ENCODE measurements around the gene CETN1.

The CETN1 gene

DNA sequence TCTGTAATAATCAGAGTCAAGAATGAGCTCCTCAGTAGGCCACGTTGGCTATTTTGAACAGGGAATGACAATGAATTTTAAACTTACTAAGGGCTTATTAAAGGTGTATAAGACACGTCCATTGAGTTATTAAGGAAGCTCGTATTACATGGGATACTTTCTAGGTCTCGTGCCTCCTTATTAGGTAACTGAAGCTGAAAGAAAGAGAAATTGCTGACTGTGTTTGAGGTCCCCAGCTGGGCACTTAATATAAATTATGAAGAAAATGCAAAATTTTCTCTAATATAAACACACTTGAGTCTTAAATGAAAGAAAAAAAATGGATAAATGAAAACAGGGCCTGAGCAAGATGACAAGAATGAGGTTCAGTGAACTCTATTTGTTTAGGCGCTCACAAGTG is 38.4 kb downstream of the CETN1 start:
- no peak for DNase-seq (ENCODE audit: extremely low read depth in 1 of 2, low read depth in 1 of 2)

DNA sequence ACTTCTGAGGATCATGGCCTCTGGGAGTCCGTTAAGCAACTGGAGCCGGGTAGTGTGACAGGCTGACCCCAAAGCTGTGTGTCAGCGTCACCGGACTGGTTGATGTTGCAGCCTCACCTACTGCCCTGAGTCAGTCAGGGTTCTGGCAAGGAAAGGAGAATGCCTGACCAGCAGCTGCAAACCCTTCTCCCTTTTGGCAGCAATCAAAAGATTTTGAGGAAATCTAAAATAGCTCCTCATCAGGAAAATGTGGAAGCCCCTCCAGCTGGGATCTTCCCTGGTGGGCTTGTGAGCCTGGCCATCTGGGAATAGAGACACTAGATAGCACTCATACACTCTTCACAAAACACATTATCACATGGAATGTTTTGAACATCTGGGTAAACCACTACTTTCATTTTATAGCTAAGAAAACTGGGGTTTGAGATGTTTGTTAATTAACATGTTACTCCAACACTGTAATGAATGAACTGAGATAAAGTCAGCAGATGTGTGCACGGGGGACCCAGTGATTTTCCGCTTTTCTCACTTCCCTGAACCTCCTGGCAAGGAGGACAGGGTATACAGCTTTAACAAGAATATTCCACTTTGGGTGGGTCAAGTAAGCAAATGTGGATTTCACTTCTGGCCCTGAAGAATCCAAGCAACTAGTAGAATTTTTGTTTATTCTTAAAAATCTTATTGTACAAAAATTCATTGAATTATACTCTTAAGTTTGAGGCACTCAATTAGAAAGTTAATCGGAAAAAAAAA is 41.3 kb downstream of the CETN1 start:
- DNase-seq (ENCODE audit: extremely low read depth in 1 of 2, low read depth in 1 of 2): no peak

DNA sequence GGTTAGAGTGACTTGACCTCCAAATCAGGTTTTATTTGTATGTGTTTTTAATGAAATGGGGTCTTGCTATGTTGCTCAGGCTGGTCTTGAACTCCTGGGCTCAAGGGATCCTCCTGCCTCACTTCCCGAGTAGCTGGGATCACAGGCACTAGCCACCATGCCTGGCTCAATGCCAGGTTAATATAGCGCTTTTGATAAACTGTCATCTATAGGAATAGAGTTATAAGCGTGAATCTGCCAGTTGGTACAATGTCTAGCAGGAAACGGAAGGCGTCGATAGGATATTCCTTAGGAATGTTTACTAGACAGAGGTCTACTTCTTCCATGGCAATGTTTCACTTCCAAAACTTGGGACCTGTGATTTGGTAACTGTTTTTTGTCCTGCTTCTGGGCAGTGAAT is 42.1 kb downstream of the CETN1 start:
- DNase-seq (ENCODE audit: extremely low read depth in 1 of 2, low read depth in 1 of 2): no peak

DNA sequence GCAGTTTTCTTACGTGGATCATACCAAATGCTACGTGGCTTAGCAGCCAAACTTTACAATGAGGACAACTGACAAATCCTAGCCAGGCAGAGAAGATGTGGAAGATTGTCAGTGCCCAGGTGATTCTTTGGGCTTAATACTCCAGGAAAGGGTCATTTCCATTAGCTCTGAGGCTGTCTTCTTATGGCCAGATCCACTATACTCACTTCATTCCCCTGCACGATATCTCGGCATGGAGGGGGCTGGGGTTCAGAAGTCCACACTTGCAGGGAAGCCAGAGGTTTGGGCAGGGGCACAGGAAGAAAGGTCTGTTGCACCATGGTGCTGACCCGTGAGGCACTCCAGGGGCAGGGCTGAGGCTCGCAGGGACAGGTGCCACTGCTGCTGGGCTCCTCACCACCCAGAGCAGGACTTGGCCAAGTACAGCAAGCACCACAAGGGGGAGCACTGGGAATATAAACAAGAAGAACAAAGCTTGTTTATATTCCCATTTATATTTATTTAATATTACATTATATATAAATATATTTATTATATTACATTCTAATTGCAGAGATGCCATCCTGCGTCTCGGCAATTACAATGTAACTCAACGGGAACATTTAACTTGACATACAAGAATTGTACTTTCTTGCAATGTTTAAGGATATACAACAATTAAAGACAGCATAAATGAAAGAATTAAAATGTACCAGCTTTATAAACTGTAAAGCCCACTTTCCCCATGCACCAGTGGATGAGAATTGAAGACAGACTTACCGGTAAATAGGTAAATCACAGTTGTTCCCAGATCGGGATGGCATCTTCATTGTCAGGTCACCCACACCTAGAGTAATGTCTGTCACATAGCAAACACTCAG is 43.8 kb downstream of the CETN1 start:
- peak; percentile 7 to 28 for DNase-seq (ENCODE audit: extremely low read depth in 1 of 2, low read depth in 1 of 2)

DNA sequence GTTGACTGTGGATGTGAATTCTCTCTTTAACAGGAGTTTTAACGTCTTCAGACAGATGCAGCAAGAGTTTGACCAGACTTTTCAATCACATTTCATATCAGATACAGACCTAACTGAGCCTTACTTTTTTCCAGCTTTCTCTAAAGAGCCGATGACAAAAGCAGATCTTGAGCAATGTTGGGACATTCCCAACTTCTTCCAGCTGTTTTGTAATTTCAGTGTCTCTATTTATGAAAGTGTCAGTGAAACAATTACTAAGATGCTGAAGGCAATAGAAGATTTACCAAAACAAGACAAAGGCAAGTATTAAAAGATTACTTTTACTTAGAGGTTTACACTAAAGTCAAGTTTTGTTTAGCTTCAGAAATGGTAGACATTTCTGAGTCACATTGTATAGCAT is 47.1 kb downstream of the CETN1 start:
- DNase-seq (ENCODE audit: extremely low read depth in 1 of 2, low read depth in 1 of 2): no peak

DNA sequence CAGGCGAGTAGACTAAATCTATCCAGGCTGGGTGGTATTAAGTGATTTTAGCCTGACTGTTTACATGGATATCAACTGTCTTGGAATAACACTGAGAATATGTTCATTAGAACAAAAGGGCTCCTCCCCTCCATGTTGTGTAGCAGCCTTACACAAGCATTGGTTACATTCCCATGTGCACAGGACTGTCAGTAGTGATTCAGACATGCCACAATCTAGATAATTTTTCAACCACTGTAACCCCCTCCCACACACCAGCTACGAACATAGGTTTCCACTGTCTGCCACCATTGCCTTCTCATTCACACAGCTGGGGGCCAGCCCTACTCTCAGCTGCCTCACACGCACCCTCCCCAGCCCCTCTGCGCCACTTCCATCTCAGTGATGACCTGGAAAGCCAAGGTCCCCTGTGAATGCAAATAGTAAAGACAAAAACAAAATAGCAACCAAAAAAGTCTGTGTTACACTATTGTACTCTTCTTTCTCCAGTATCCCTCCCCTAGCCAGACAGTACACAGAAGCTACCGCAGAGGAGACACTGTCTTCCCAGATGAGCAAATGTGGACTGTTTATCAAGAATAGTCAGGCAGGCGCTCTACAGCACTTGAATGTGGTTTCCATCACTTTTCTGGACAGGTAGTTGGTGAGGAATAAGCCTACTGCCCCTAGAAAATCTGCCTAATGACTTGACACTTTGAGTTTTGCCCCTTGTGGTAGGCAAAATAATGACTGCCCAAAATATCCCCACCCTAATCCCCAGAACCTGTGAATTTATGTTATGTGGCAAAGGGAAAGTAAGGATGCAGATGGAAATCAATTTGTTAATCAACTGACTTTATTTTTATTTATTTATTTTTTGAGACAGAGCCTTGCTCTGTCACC is 49.3 kb downstream of the CETN1 start:
- no peak for DNase-seq (ENCODE audit: extremely low read depth in 1 of 2, low read depth in 1 of 2)

DNA sequence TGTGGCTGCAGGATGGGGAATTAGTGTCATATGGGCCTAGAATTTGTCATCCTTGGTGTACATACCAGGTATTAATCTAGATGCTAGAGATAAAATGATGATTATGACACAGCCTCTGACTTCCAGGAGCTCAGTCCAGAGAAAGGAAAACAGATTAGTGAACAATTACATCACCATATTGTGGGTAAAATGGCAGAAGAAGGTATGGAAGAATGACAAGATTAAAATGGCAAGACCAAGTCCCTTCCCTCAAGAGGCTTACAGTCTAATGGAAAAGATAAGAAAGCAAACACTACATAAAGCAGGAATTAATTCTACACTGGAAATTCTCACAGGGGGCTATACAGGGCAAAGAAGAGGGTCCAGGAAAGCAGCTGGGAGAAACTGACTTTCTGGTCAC is 51.4 kb downstream of the CETN1 start:
- DNase-seq (ENCODE audit: extremely low read depth in 1 of 2, low read depth in 1 of 2): no peak
